AG10803 (cell line): ENCODE data around the gene APOLD1.
"Not testable (repeated sequence)": the region's sequence is repeated elsewhere in the genome, so short reads cannot be mapped to it uniquely, and the experiment has no call there.

Experiments
- DNase-seq: peaks from one replicate; pipeline ENCODE4 v3.0.0; 2010; ENCODE audit warnings: low read depth
- H3K4me3 ChIP-seq: 2 replicates; pipeline ENCODE4 v1.5.1; 2011; ENCODE audit warnings: mild to moderate bottlenecking, low read length, control low read depth
- TF ChIP-seq, protein P1 (sequence below): conservative IDR thresholded peaks from 2 replicates; pipeline ENCODE4 v1.5.1; 2011; ENCODE audit warnings: mild to moderate bottlenecking, low read length, control low read depth, inconsistent platforms

The APOLD1 gene

DNA sequence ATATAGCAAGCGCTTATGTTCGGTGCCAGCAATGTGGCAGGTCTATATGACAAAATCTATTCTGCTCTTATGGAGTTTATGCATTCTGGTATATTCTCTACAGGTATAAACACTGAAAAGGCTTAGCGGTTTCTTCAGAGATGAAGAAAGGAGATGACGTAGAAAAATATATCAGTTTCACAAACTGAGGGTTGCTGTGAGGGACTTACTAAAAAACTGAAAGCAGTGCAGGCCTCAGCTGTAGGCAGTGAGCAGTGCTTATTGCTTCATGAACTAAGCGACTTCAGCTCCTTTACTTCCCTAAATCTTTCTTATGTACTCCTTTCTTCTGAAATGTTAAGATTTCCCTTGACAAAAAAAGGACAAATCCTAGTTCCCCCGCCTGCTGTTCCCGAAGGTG lies 32.2 kb downstream of the APOLD1 start:
- no peak overlapping the region for H3K4me3 ChIP-seq
- TF ChIP-seq, protein P1, sequence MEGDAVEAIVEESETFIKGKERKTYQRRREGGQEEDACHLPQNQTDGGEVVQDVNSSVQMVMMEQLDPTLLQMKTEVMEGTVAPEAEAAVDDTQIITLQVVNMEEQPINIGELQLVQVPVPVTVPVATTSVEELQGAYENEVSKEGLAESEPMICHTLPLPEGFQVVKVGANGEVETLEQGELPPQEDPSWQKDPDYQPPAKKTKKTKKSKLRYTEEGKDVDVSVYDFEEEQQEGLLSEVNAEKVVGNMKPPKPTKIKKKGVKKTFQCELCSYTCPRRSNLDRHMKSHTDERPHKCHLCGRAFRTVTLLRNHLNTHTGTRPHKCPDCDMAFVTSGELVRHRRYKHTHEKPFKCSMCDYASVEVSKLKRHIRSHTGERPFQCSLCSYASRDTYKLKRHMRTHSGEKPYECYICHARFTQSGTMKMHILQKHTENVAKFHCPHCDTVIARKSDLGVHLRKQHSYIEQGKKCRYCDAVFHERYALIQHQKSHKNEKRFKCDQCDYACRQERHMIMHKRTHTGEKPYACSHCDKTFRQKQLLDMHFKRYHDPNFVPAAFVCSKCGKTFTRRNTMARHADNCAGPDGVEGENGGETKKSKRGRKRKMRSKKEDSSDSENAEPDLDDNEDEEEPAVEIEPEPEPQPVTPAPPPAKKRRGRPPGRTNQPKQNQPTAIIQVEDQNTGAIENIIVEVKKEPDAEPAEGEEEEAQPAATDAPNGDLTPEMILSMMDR = no peak
- DNase-seq = no peak

DNA sequence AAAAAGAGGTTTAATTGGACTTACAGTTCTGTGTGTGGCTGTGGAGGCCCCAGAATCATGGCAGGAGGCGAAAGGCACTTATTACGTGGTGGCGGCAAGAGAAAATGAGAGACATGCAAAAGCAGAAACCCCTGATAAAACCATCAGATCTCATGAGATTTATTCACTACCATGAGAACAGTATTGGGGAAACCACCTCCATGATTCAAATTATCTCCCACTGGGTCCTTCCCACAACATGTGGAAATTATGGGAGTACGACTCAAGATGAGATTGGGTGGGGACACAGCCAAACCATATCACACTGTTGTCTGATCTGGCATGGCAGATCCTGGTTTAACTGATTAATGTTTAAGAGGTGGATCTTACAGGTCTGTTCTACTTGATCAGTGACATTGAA lies 33.2 kb downstream of the APOLD1 start:
- TF ChIP-seq, protein P1 = no peak
- no peak for DNase-seq
- no peak overlapping the region for H3K4me3 ChIP-seq

DNA sequence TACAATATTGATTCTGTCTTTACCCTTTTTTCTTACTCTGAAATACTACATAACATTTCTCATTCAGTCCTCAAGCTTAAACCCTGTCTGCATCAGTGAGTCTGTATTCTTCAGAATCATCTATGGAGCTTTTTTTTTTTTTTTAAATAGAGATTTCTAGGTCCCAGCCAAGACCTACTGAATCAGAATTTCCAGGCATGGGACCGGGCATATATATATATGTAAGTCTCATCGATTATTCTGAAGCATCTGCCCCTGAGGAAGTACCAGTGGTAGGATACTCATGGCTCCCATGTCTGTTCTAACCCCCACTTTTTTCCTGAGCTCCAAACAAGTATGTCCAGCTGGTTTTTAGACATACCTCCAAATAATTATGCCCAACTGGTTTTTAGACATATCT lies 33.8 kb downstream of the APOLD1 start:
- H3K4me3 ChIP-seq = no peak overlapping the region
- no peak for DNase-seq
- TF ChIP-seq, protein P1 = no peak

DNA sequence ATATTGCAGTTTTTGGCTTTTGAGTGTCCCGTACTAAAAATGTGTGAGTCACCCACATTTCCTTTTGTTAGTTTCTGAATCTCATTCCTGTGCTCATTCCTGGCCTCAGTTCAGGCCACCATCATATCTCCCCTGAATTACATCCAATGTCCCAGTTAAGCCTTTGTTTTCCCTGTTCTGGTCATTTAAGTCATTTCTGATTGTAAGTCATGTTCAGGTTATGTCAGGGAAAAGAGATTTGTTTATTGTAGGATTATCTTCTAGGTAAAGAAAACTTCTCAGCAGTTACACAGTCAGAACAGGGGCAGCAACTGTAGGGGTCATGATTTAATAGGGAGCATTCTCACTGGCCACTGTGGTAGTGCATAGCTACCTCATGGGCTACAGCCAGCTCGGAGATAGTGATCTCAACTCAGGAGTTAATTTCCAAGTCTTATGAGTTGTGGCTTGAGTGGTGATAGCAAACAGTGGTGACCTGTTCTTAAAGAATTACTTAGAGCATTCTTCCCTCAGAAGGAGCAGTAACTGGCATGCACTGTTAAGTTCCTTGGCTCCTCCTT lies 34.4 kb downstream of the APOLD1 start:
- no peak overlapping the region for H3K4me3 ChIP-seq
- DNase-seq = peak; percentile 98
- TF ChIP-seq, protein P1 = peak; percentile 13

DNA sequence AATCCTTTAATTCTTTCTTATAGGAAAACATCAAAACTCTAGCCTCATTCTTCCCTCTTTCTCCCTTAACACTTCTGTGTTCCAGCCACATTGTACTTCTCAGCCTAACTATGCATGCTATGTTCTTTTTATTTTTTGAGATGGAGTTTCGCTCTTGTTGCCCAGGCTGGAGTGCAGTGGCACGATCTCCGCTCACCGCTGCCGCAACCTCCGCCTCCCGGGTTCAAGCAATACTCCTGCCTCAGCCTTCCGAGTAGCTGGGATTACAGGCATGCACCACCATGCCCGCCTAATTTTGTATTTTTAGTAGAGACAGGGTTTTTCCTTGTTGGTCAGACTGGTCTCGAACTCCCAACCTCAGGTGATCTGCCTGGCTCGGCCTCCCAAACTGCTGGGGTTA lies 34.9 kb downstream of the APOLD1 start:
- not testable (repeated sequence) for H3K4me3 ChIP-seq, DNase-seq

DNA sequence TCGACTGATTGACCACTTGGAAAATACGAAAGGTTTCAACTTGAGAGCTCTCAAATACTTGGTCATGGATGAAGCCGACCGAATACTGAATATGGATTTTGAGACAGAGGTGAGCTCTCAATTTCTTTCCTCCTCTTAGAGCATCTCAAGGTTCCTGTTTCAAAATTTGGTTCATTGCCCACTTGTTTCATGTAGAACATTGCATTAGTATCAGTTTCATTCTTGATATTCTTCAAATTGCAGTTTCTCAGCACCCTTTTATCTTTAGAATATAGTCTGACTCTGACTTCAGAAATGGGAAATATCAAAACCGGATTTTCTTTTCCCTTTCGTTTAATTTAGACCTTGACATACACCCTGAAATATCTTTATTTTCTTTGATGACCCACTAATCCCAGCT lies 36.5 kb downstream of the APOLD1 start:
- H3K4me3 ChIP-seq = no peak overlapping the region
- TF ChIP-seq, protein P1 = no peak
- DNase-seq = no peak

DNA sequence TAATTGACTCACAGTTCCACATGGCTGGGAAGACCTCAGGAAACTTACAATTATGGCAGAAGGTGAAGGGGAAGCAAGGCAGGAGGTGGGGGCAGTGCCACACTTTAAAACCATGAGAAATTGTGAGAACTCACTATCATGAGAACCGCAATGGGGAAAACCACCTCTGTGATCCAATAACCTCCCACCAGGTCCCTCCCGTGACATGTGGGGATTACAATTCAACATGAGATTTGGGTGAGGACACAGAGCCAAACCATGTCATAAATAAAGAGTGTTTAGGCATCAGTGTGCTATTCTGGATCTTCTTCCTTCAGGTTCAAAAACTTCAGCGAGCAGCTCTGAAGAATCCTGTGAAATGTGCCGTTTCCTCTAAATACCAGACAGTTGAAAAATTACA lies 37.4 kb downstream of the APOLD1 start:
- DNase-seq = no peak
- TF ChIP-seq, protein P1 = no peak

DNA sequence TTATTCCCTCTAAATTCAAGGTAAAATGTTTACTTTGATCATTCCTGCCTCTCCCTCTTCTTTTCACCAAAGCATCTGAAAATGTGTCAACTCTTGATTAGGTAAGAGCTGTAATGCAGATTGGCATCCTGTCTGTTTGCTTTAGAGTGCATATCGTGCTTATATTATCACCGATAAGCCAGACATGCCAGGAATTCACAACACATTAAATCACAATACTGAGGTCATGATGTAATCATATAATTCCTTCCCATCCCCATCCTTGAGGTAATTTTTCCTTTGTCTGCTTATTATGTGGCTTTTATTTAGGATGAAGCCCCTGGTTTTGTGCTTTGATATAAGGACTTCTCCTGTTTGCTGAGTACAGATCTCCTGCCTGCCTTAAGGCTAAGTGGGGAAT lies 37.8 kb downstream of the APOLD1 start:
- DNase-seq = peak; percentile 72
- TF ChIP-seq, protein P1 = no peak
- H3K4me3 ChIP-seq = no peak overlapping the region

More for the DNA sequence above, 37.4 kb downstream of the APOLD1 start:
- no peak overlapping the region for H3K4me3 ChIP-seq
